Femur (tissue), 1 donor: ENCODE measurements around the gene RBBP4.
"Not testable (repeated sequence)": the region's sequence is repeated elsewhere in the genome, so short reads cannot be mapped to it uniquely, and the experiment has no call there.

Experiments used
- DNase-seq: peaks from one replicate; pipeline ENCODE4 v3.0.0-alpha.2; 2017

RBBP4 gene

GRCh38 chr1:32642292-32642827, 8.6 kb upstream of the RBBP4 start:
- not testable (repeated sequence) for DNase-seq

- DNase-seq = no peak
Measured at GRCh38 chr1:32644426-32644825, 6.6 kb upstream of the RBBP4 start.

GRCh38 chr1:32647308-32648134, 3.5 kb upstream of the RBBP4 start:
- DNase-seq = no peak

- peak; percentile 95 for DNase-seq
Measured at GRCh38 chr1:32650248-32650751, 708 bp upstream of the RBBP4 start, which contains the start of gene ZBTB8OS. ZBTB8OS (minus strand) TSS chr1:32650550; CDS start chr1:32650529, 21 bp downstream.

GRCh38 chr1:32651461-32652073, 559 bp downstream of the RBBP4 start:
- DNase-seq = no peak

GRCh38 chr1:32652244-32652962, 1.4 kb downstream of the RBBP4 start:
- no peak for DNase-seq

GRCh38 chr1:32659581-32659980, 8.6 kb downstream of the RBBP4 start:
- DNase-seq = no peak

GRCh38 chr1:32665915-32666314, 14.9 kb downstream of the RBBP4 start:
- no peak for DNase-seq

- no peak for DNase-seq
Measured at GRCh38 chr1:32666901-32667566, 16.0 kb downstream of the RBBP4 start.

- DNase-seq = not testable (repeated sequence)
Measured at GRCh38 chr1:32668716-32669115, 17.7 kb downstream of the RBBP4 start.

- no peak for DNase-seq
Measured at GRCh38 chr1:32676945-32677344, 25.9 kb downstream of the RBBP4 start.

- DNase-seq = not testable (repeated sequence)
Measured at GRCh38 chr1:32679993-32680392, 29.0 kb downstream of the RBBP4 start.

GRCh38 chr1:32680642-32681041, 29.6 kb downstream of the RBBP4 start:
- no peak for DNase-seq

GRCh38 chr1:32681509-32681908, 30.5 kb downstream of the RBBP4 start:
- DNase-seq = no peak

GRCh38 chr1:32681999-32682398, 31.0 kb downstream of the RBBP4 start:
- no peak for DNase-seq

GRCh38 chr1:32683397-32683796, 32.4 kb downstream of the RBBP4 start:
- no peak for DNase-seq

- DNase-seq = peak; percentile 43
Measured at GRCh38 chr1:32684167-32684811, 33.3 kb downstream of the RBBP4 start.

GRCh38 chr1:32685498-32685897, 34.5 kb downstream of the RBBP4 start:
- no peak for DNase-seq

- DNase-seq = no peak
Measured at GRCh38 chr1:32686387-32686786, 35.4 kb downstream of the RBBP4 start.

GRCh38 chr1:32693455-32694174, 42.6 kb downstream of the RBBP4 start:
- DNase-seq = no peak
